ENCODE measurements around the gene CPAMD8.
"Not testable (repeated sequence)": the region's sequence is repeated elsewhere in the genome, so short reads cannot be mapped to it uniquely, and the experiment has no call there.

Gene CPAMD8

GRCh38 chr19:16943942-16944625, 82.5 kb downstream of the CPAMD8 start:
- Mint-ChIP-seq H3K27me3 (peaks cover 10 to 20% of the 10 kb centered on the region in 2 donors), H3K36me3 (no peaks in the 10 kb centered on the region), H3K4me1 (no peaks in the 10 kb centered on the region), H3K9me3 (peaks cover 6% of the 10 kb centered on the region in 2 donors), H3K27ac (no peak overlapping the region), H3K4me3 (no peak overlapping the region)
- ATAC-seq (replicated peaks) (no peak), DNase-seq (no peak)

- not testable (repeated sequence) for H3K4me3 Mint-ChIP-seq
- peaks cover 10 to 17% of the 10 kb centered on the region in 2 donors for H3K27me3 Mint-ChIP-seq
Measured at GRCh38 chr19:16943090-16943489, 83.5 kb downstream of the CPAMD8 start.

GRCh38 chr19:16942583-16942982, 84.0 kb downstream of the CPAMD8 start:
- H3K9me3 Mint-ChIP-seq, result peaks cover 6 to 8% of the 10 kb centered on the region in 2 donors
- H3K36me3 Mint-ChIP-seq, result no peaks in the 10 kb centered on the region
- H3K4me3 Mint-ChIP-seq, result no peak overlapping the region
- no peak for ATAC-seq (replicated peaks)
- no peak overlapping the region for H3K27ac Mint-ChIP-seq
- peaks cover 8 to 12% of the 10 kb centered on the region in 2 donors for H3K27me3 Mint-ChIP-seq
- DNase-seq, result no peak
- no peaks in the 10 kb centered on the region for H3K4me1 Mint-ChIP-seq

More at GRCh38 chr19:16943090-16943489, 83.5 kb downstream of the CPAMD8 start:
- DNase-seq; H3K27ac Mint-ChIP-seq; H3K36me3 Mint-ChIP-seq; H3K4me1 Mint-ChIP-seq; ATAC-seq (replicated peaks); H3K9me3 Mint-ChIP-seq: not testable (repeated sequence)

- H3K27me3 Mint-ChIP-seq, result peaks cover 8% of the 10 kb centered on the region in 2 donors
- peaks cover 5 to 7% of the 10 kb centered on the region in 2 donors for H3K9me3 Mint-ChIP-seq
- no peaks in the 10 kb centered on the region for H3K4me1 Mint-ChIP-seq
- no peaks in the 10 kb centered on the region for H3K36me3 Mint-ChIP-seq
- H3K27ac Mint-ChIP-seq, result no peak overlapping the region
- ATAC-seq (replicated peaks) (no peak), DNase-seq (no peak)
- H3K4me3 Mint-ChIP-seq, result no peak overlapping the region
Measured at GRCh38 chr19:16940626-16941025, 86.0 kb downstream of the CPAMD8 start.

- not testable (repeated sequence) for H3K27ac Mint-ChIP-seq; H3K4me3 Mint-ChIP-seq; H3K36me3 Mint-ChIP-seq; H3K27me3 Mint-ChIP-seq; ATAC-seq (replicated peaks); DNase-seq; H3K4me1 Mint-ChIP-seq
- H3K9me3 Mint-ChIP-seq, result peaks cover 9 to 11% of the 10 kb centered on the region in 2 donors
Measured at GRCh38 chr19:16940063-16940462, 86.5 kb downstream of the CPAMD8 start.

GRCh38 chr19:16938211-16938610, 88.4 kb downstream of the CPAMD8 start:
- Mint-ChIP-seq H3K4me1 (no peaks in the 10 kb centered on the region), H3K9me3 (peaks cover 21 to 23% of the 10 kb centered on the region in 2 donors), H3K27ac (no peak overlapping the region), H3K4me3 (no peak overlapping the region), H3K27me3 (peaks cover 4 to 8% of the 10 kb centered on the region in 2 donors), H3K36me3 (no peaks in the 10 kb centered on the region)
- DNase-seq, result no peak
- no peak for ATAC-seq (replicated peaks)

GRCh38 chr19:16937796-16938195, 88.8 kb downstream of the CPAMD8 start:
- ATAC-seq (replicated peaks); H3K4me3 Mint-ChIP-seq; H3K27ac Mint-ChIP-seq; H3K27me3 Mint-ChIP-seq; DNase-seq; H3K36me3 Mint-ChIP-seq; H3K4me1 Mint-ChIP-seq: not testable (repeated sequence)
- peaks cover 21 to 24% of the 10 kb centered on the region in 2 donors for H3K9me3 Mint-ChIP-seq

- peaks cover 24 to 25% of the 10 kb centered on the region in 2 donors for H3K9me3 Mint-ChIP-seq
- H3K4me3 Mint-ChIP-seq, result no peak overlapping the region
- H3K4me1 Mint-ChIP-seq, result no peaks in the 10 kb centered on the region
- H3K36me3 Mint-ChIP-seq, result no peaks in the 10 kb centered on the region
- peaks cover 8 to 10% of the 10 kb centered on the region in 2 donors for H3K27me3 Mint-ChIP-seq
- no peak for ATAC-seq (replicated peaks)
- H3K27ac Mint-ChIP-seq, result no peak overlapping the region
- no peak for DNase-seq
Measured at GRCh38 chr19:16936901-16937300, 89.7 kb downstream of the CPAMD8 start.

GRCh38 chr19:16934489-16934888, 92.1 kb downstream of the CPAMD8 start:
- Mint-ChIP-seq H3K9me3 (peaks cover 24 to 28% of the 10 kb centered on the region in 2 donors), H3K36me3 (no peaks in the 10 kb centered on the region), H3K27me3 (peaks cover 21 to 25% of the 10 kb centered on the region in 2 donors), H3K4me3 (no peak overlapping the region), H3K27ac (no peak overlapping the region), H3K4me1 (no peaks in the 10 kb centered on the region)
- no peak for ATAC-seq (replicated peaks)
- DNase-seq, result no peak

- peaks cover 5 to 7% of the 10 kb centered on the region in 2 donors for H3K36me3 Mint-ChIP-seq
- DNase-seq (no peak), ATAC-seq (replicated peaks) (no peak)
- peaks cover 31 to 46% of the 10 kb centered on the region in 2 donors for H3K27me3 Mint-ChIP-seq
- peaks cover 30 to 40% of the 10 kb centered on the region in 2 donors for H3K9me3 Mint-ChIP-seq
- H3K27ac Mint-ChIP-seq, result no peak overlapping the region
- no peak overlapping the region for H3K4me3 Mint-ChIP-seq
- H3K4me1 Mint-ChIP-seq, result no peaks in the 10 kb centered on the region
Measured at GRCh38 chr19:16931306-16931705, 95.3 kb downstream of the CPAMD8 start.

GRCh38 chr19:16930753-16931152, 95.9 kb downstream of the CPAMD8 start:
- DNase-seq, result no peak
- peaks cover 5 to 7% of the 10 kb centered on the region in 2 donors for H3K36me3 Mint-ChIP-seq
- H3K4me3 Mint-ChIP-seq, result no peak overlapping the region
- no peaks in the 10 kb centered on the region for H3K4me1 Mint-ChIP-seq
- H3K27ac Mint-ChIP-seq, result no peak overlapping the region
- no peak for ATAC-seq (replicated peaks)
- peaks cover 31 to 46% of the 10 kb centered on the region in 2 donors for H3K27me3 Mint-ChIP-seq
- peaks cover 25 to 35% of the 10 kb centered on the region in 2 donors for H3K9me3 Mint-ChIP-seq

GRCh38 chr19:16928916-16929315, 97.7 kb downstream of the CPAMD8 start:
- Mint-ChIP-seq H3K4me1 (no peaks in the 10 kb centered on the region), H3K27ac (no peak overlapping the region), H3K36me3 (peaks cover 6 to 7% of the 10 kb centered on the region in 2 donors), H3K4me3 (no peak overlapping the region), H3K27me3 (peaks cover 31 to 46% of the 10 kb centered on the region in 2 donors), H3K9me3 (peaks cover 15 to 34% of the 10 kb centered on the region in 2 donors)
- ATAC-seq (replicated peaks) (no peak), DNase-seq (no peak)

GRCh38 chr19:16928351-16928750, 98.3 kb downstream of the CPAMD8 start:
- Mint-ChIP-seq H3K27ac (no peak overlapping the region), H3K9me3 (peaks cover 9 to 28% of the 10 kb centered on the region in 2 donors), H3K4me1 (no peaks in the 10 kb centered on the region), H3K27me3 (peaks cover 31 to 46% of the 10 kb centered on the region in 2 donors), H3K4me3 (no peak overlapping the region), H3K36me3 (peaks cover 6 to 7% of the 10 kb centered on the region in 2 donors)
- ATAC-seq (replicated peaks) (no peak), DNase-seq (no peak)

GRCh38 chr19:16927883-16928282, 98.7 kb downstream of the CPAMD8 start:
- Mint-ChIP-seq H3K9me3 (peaks cover 6 to 27% of the 10 kb centered on the region in 2 donors), H3K4me3 (no peak overlapping the region), H3K4me1 (no peaks in the 10 kb centered on the region), H3K36me3 (peaks cover 6 to 7% of the 10 kb centered on the region in 2 donors), H3K27me3 (peaks cover 31 to 50% of the 10 kb centered on the region in 2 donors), H3K27ac (no peak overlapping the region)
- ATAC-seq (replicated peaks), result no peak
- no peak for DNase-seq

- Mint-ChIP-seq H3K4me3 (no peak overlapping the region), H3K27me3 (peaks cover 17 to 20% of the 10 kb centered on the region in 2 donors), H3K4me1 (no peaks in the 10 kb centered on the region), H3K9me3 (peaks cover 11 to 18% of the 10 kb centered on the region in 2 donors), H3K27ac (no peak overlapping the region), H3K36me3 (peaks cover 6 to 7% of the 10 kb centered on the region in 2 donors)
- ATAC-seq (replicated peaks) (no peak), DNase-seq (no peak)
Measured at GRCh38 chr19:16922949-16923348, 103.7 kb downstream of the CPAMD8 start.

Data from stimulated activated naive B cell treated with anti-CD40 and anti-IgM and Interleukin-4, amounts not matched to agents 10 μg/mL and 1 μg/mL and 100 μg/mL, for 72 hours (primary cell).